Central memory CD8-positive, alpha-beta T cell (primary cell): ENCODE data around the gene PLCZ1.

Source experiments
- ATAC-seq: fragments of 150-1000 bp; cut with Tn5 transposase; replicated peaks from 2 replicates; pipeline ENCODE4 v1.10.0; 2022; ENCODE audit warnings: mild to moderate bottlenecking, moderate FRiP score, moderate number of reproducible peaks; ENCODE audit not compliant: poor library complexity, severe bottlenecking; ENCODE audit errors: extremely low read depth
- DNase-seq, 2 donors: peaks; one replicate each; pipeline ENCODE4 v3.0.0; 2021; ENCODE audit warnings: low spot score in 2 of 2
- H3K27ac Mint-ChIP-seq: one replicate; pipeline ENCODE4 v1.8.0; 2022; ENCODE audit warnings: low read depth, mild to moderate bottlenecking, moderate library complexity, mixed read lengths
- H3K27me3 Mint-ChIP-seq: one replicate; pipeline ENCODE4 v1.8.0; 2022; ENCODE audit warnings: mixed read lengths
- H3K36me3 Mint-ChIP-seq: one replicate; pipeline ENCODE4 v1.8.0; 2022; ENCODE audit warnings: mild to moderate bottlenecking, moderate library complexity, mixed read lengths; ENCODE audit not compliant: insufficient read depth
- H3K4me1 Mint-ChIP-seq: one replicate; pipeline ENCODE4 v1.8.0; 2022; ENCODE audit warnings: mixed read lengths
- H3K4me3 Mint-ChIP-seq: one replicate; pipeline ENCODE4 v1.8.0; 2022; ENCODE audit warnings: mild to moderate bottlenecking, moderate library complexity, mixed read lengths
- H3K9me3 Mint-ChIP-seq: one replicate; pipeline ENCODE4 v1.8.0; 2022; ENCODE audit warnings: mixed read lengths

PLCZ1 gene

GRCh38 chr12:18646286-18646890 is 91.4 kb downstream of the PLCZ1 start:
- H3K4me1 Mint-ChIP-seq, result no peaks in the 10 kb centered on the region
- no peak for ATAC-seq
- no peak for DNase-seq
- H3K36me3 Mint-ChIP-seq, result no peaks in the 10 kb centered on the region
- peaks cover 37% of the 10 kb centered on the region for H3K9me3 Mint-ChIP-seq
- H3K27me3 Mint-ChIP-seq, result no peaks in the 10 kb centered on the region
- no peak overlapping the region for H3K4me3 Mint-ChIP-seq
- no peak overlapping the region for H3K27ac Mint-ChIP-seq

- DNase-seq (no peak), ATAC-seq (no peak)
- Mint-ChIP-seq H3K36me3 (no peaks in the 10 kb centered on the region), H3K9me3 (peaks cover 28% of the 10 kb centered on the region), H3K27ac (no peak overlapping the region), H3K4me3 (no peak overlapping the region), H3K27me3 (no peaks in the 10 kb centered on the region), H3K4me1 (no peaks in the 10 kb centered on the region)
Observed at GRCh38 chr12:18644564-18644963, 93.2 kb downstream of the PLCZ1 start.

- H3K4me1 Mint-ChIP-seq, result no peaks in the 10 kb centered on the region
- no peak overlapping the region for H3K4me3 Mint-ChIP-seq
- no peak for ATAC-seq
- H3K9me3 Mint-ChIP-seq, result peaks cover 19% of the 10 kb centered on the region
- no peaks in the 10 kb centered on the region for H3K27me3 Mint-ChIP-seq
- no peak overlapping the region for H3K27ac Mint-ChIP-seq
- no peak for DNase-seq
- H3K36me3 Mint-ChIP-seq, result no peaks in the 10 kb centered on the region
Observed at GRCh38 chr12:18643681-18644080, 94.1 kb downstream of the PLCZ1 start.

DNA sequence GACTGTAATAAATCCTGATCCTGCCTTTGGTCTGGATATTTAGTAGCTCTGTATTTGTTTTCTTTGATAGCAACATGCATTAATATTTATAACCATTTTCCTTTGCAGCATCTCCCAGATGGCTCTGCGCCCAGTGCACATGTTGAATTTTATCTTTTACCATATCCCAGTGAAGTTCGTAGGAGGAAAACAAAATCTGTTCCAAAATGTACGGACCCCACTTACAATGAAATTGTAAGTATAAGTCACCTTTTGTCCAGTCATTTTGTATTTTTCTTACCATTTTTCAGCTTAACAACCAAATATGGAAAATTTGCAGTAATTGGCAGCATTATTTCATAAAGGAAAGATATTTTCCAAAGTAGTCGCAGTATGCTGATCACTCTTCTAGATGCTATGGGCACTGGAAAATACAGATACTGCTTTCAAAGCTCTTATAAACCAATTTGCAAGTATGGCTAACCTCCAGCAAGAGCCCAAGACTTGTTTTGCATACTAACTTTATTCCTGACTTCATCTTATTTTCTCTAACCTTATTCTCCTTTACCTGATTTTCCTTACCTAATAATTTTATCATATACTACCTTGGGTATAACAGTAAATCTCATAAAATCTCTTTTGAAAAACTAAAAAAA is 97.4 kb downstream of the PLCZ1 start:
- Mint-ChIP-seq H3K9me3 (peaks cover 19% of the 10 kb centered on the region), H3K4me3 (no peak overlapping the region), H3K4me1 (no peaks in the 10 kb centered on the region), H3K27ac (no peak overlapping the region), H3K36me3 (peaks cover 2% of the 10 kb centered on the region), H3K27me3 (no peaks in the 10 kb centered on the region)
- ATAC-seq, result no peak
- DNase-seq, result no peak

DNA sequence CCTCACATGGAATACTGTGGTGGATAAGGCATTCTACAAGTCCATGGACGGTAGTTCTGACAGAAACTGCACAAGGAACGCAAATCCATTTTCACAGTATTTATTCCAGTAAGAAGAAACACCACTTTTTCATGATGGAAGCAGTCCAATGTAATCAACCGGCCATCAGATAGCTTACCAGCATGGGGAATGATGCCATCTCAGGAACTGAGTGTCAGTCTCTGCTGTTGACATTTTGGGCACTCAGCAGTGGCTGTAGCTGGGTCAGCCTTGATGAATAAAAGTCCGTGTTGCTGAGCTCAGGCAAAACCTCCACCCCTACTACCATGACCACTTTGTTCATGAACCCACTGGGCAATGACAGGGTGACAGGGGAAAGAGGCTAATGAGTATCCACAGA is 103.4 kb downstream of the PLCZ1 start:
- Mint-ChIP-seq H3K36me3 (peaks cover 2% of the 10 kb centered on the region), H3K9me3 (peaks cover 5% of the 10 kb centered on the region), H3K4me1 (no peaks in the 10 kb centered on the region)

More for the DNA sequence above, 103.4 kb downstream of the PLCZ1 start:
- Mint-ChIP-seq H3K27me3 (no peaks in the 10 kb centered on the region), H3K4me3 (no peak overlapping the region), H3K27ac (no peak overlapping the region)
- ATAC-seq (no peak), DNase-seq (no peak)
